ENCODE data around the gene AUNIP.

GRCh38 chr1:25871704-25872494 is 12.6 kb upstream of the AUNIP start:
- TF ChIP-seq CTCF (IDR thresholded peaks at IDR 0.05; ENCODE audit: extremely low read depth in 1 of 2, insufficient read depth in 1 of 2, low read depth in 1 of 2, low read length in 2 of 2), result no peak
- no peak for TF ChIP-seq EZH2 (IDR thresholded peaks at IDR 0.05; ENCODE audit: borderline replicate concordance, low read depth, low read length, severe bottlenecking)
- TF ChIP-seq POLR2A (IDR thresholded peaks at IDR 0.05; ENCODE audit: low read depth, low read length), result no peak
- no peak for TF ChIP-seq POLR2AphosphoS5 (IDR thresholded peaks at IDR 0.05; ENCODE audit: insufficient read depth, low read depth, low read length)
- no peak for TF ChIP-seq MAX (IDR thresholded peaks at IDR 0.05; ENCODE audit: insufficient read depth, insufficient read length)
- no peak for TF ChIP-seq FOS (IDR thresholded peaks at IDR 0.05; ENCODE audit: borderline replicate concordance, insufficient read depth, low read length)
